OCI-LY1 (cell line): ENCODE results near the gene HS3ST1.

Source experiments
- CTCF ChIP-seq: fragments of 200-600 bp; sonication (generic), shearing (Covaris generic); IDR thresholded peaks from 2 replicates; pipeline ENCODE4 v1.5.1; 2017; ENCODE audit warnings: mild to moderate bottlenecking, antibody characterized with exemption, low read length, moderate library complexity, mixed read lengths
- EZH2 ChIP-seq: fragments of 200-600 bp; sonication (generic), shearing (Covaris generic); IDR thresholded peaks from 2 replicates; pipeline ENCODE4 v1.8.0; 2017; ENCODE audit warnings: borderline replicate concordance, mixed run types, mild to moderate bottlenecking, antibody characterized with exemption, low read length, moderate library complexity, mixed read lengths

DNA sequence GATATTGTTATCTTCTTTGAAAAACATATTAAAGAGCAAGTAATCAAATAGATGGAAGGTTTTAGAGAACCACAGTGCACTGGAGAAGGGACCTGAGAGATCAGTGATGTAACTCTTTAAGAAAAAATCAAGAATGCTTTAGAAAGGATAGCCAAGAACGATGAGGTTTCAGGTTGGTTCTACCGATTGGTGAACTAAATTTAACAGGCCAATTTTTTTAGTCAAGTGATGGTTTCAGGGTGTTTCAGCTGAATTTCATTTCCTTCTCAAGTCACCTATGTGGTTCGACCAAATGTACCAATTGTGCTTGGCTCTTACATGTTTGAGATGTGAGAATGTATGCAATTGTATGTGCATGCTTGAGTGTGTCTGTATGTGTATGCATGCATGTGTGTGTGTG lies 26.5 kb downstream of the HS3ST1 start:
- no peak for TF ChIP-seq CTCF
- no peak for TF ChIP-seq EZH2
